Right lobe of liver (tissue), 4 donors: ENCODE measurements around the gene NCAPH2.

Experiments
- POLR2A ChIP-seq: fragments of 450-650 bp; IDR thresholded peaks from one replicate; pipeline ENCODE4 v1.6.1; 2017; ENCODE audit warnings: antibody characterized with exemption, mild to moderate bottlenecking
- TF ChIP-seq, protein P1 (sequence below), 4 donors: fragments of 200-600 bp in 3 of 4; fragments of 450-650 bp in 1 of 4; IDR thresholded peaks; one replicate each; pipeline versions ENCODE4 v1.5.1 to v1.8.0; 2016 to 2022; ENCODE audit warnings: antibody characterized with exemption in 4 of 4, mild to moderate bottlenecking in 2 of 4
- donor health status: DM: no; HTN: no; CAD: no.
- donor health status: DM: no; HTN: no; CAD: no.
- donor health status: DM: no; HTN: yes; CAD: no.

- no peak for TF ChIP-seq POLR2A
- TF ChIP-seq, protein P1, sequence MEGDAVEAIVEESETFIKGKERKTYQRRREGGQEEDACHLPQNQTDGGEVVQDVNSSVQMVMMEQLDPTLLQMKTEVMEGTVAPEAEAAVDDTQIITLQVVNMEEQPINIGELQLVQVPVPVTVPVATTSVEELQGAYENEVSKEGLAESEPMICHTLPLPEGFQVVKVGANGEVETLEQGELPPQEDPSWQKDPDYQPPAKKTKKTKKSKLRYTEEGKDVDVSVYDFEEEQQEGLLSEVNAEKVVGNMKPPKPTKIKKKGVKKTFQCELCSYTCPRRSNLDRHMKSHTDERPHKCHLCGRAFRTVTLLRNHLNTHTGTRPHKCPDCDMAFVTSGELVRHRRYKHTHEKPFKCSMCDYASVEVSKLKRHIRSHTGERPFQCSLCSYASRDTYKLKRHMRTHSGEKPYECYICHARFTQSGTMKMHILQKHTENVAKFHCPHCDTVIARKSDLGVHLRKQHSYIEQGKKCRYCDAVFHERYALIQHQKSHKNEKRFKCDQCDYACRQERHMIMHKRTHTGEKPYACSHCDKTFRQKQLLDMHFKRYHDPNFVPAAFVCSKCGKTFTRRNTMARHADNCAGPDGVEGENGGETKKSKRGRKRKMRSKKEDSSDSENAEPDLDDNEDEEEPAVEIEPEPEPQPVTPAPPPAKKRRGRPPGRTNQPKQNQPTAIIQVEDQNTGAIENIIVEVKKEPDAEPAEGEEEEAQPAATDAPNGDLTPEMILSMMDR (IDR thresholded peaks at IDR 0.05), result no peak
Measured at GRCh38 chr22:50517495-50518260, 9.7 kb downstream of the NCAPH2 start.
